Activated CD8-positive, alpha-beta memory T cell treated with anti-CD3 and anti-CD28 coated beads for 1 hour (primary cell): Measurements from ENCODE around the gene PGAP6.
"Not testable (repeated sequence)": the region's sequence is repeated elsewhere in the genome, so short reads cannot be mapped to it uniquely, and the experiment has no call there.

ENCODE experiments used
- DNase-seq, 2 donors: peaks; one replicate each; pipeline ENCODE4 v3.0.0-alpha.2; 2020; ENCODE audit warnings: low read depth in 1 of 2; ENCODE audit errors: extremely low read depth in 1 of 2

PGAP6 gene

DNA sequence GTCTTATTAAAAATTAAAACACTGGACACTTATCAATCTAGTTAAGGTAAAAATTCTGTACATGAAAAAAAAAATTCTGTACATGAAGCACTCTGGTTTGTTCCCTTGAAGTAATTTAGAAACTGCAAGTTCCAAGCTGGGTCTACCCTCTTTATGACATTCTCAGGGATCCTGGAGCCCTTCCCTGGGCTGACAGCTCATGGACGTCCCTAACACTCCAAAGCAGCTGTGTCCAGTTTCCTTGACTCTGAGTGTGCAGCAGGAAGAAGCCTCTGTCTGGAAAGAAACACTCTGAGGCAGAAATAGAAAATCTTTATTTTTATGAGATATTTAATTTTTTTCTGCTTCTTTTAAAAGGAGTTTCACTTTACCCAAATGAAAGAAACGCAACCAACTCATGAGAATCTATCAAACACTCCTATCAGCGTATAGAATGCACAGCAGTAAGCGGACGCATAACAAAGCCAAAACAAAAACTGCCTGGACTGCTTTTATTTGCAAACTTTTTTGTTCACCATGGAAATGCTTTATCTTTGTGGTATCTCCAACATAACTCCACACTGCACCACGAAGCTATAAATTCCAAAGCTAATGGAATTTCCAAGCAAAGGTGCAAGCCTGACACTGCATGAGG, 50.5 kb downstream of the PGAP6 start:
- not testable (repeated sequence) for DNase-seq

DNA sequence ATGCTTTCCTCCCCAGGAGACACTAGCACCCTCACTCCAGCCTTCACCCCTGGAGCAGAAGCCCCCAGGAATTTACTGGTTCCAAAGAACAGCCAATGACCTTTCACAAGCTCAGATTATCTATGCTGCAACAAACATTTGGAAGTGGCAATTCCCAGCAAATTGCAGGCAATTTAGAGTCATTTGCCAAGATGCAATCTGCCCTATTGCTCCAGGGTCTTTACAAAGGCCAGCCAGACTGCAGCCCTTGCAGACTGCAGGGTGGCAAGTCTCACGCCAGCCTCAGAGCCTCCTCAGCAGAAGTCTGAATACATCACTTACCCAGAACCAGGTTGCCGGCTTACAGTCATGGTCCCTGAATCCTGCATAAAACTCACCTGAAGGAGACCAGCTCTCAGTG, 51.0 kb downstream of the PGAP6 start:
- DNase-seq = no peak

- no peak for DNase-seq
Measured at GRCh38 chr16:325375-326145, 56.2 kb downstream of the PGAP6 start.

DNA sequence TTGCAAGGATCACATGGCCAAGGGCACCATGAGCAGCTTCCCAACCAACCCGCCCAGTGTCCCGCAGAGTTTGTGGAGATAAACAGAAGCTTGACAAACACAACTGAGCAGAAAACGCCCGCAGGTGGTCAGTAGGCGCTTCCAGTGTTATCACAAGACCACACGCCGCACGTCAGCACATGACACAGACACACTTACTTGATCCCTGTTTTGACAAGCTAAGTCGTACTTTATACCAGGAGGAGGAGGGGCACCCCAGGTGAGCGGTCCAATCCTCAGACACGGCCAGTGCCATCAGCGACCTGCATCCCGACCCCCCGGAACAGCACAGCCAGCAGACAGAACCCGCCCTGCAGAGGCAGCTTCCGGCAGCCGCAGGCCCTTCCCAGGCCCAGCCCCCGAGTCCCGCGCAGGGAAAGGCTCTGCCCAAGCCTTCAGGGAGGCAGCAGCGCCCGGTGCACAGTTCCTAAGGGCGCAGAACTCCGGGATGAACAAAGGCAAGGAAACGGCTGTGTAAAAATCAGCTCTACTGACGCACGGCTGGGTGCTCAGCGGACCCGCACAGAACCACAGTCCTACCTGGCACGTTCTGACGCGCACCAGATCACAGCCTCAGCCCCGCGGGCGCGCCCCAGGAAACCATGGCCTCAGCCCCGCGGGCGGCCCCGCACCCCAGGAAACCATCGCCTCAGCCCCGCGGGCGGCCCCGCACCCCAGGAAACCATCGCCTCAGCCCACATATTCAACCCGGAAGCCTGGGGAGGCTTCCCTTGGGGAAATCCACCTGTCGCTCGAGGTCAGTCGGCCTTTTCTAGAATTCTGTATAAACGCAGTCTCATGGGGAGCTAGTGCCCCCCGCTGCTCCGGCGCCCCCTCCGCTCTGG, 57.1 kb downstream of the PGAP6 start:
- DNase-seq = peak; percentile 40 to 44

DNA sequence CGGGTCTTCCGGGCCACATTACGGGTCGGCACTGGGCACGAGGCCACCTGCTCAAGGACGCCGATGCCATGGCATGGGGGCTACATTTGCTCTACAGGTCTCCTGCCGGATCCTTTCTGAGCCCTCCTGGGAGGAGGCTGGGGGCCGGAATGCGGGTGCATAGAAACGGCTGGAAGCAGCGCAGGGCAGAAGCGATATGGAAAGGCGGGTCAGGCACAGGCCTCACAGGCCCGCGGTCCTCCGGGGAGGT, 57.7 kb downstream of the PGAP6 start:
- no peak for DNase-seq

DNA sequence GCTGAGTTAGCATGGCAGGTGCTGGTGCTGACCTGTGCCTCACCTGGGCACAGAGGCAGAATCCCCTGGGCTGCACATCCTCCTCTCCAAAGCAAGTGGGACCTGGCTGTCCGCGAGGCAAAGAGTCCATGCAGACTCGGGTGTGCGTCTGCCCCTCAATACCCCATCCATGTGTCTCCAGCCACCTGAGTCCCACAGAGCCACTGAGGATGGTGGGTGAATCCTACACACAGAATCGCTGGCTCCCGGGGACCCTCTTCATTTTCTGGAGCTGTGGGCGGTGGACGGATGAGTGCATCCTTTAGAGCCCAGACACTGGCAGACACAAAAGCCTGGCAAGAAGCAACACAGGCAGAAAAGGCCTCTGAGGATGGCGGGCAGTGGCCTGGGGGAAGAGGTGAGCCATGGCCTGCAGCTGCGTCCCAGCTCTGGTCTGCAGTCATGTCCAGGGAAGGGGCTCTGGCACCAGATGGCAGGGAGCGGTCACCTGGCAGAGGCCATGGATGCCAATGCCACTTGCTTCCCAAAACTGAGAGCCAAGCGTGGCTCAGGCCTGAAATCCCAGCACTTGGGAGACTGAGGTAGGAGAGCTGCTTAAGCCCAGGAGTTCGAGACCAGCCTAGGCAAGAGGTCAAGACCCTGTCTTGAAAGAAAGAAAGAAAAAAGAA, 59.2 kb downstream of the PGAP6 start:
- DNase-seq = no peak

- no peak for DNase-seq
Measured at GRCh38 chr16:321532-321931, 60.2 kb downstream of the PGAP6 start.
